GM19455 (cell line): ENCODE measurements around the gene PLCB3.

Experiments
- ATAC-seq: cut with Tn5 transposase; IDR thresholded peaks from one replicate; pipeline ENCODE4 v1.9.1; 2021; ENCODE audit not compliant: unreplicated experiment

Gene PLCB3

DNA sequence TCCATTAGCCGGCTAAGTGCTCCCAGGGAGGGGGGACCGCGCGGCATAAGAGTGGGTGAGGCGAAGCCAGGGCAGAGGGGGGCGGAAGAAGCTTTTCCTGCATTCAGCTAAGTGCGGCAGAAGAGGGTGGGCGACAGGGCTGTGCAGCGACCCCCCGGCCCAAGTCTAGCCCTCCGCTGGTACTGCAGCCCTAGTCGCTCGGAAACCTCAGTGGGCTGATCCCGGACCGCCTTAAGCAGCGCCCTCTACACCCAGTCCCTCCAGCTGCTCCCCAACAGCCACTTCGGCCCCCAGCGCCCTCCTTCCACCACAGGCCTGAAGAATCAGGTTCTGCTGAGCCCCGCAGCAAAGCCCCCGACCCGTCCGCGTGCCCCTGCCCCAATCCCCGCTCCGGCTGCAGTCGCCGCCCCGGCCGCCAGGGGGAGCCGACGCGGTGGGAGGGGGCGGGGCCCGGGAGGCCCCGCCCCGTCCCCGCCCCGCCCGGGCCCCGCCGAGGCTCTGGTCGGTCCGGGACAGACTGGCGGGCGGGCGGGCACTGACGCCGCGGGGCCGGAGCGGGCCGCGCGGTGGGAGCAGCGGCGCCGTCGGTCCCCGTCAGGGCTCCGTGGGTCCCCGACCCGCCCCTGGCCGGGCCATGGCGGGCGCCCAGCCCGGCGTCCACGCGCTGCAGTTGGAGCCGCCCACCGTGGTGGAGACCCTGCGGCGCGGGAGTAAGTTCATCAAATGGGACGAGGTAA, at the start of gene PLCB3:
Gene PLCB3, plus strand, starts transcription at position 515 of the 737 bp plus-strand sequence. Its CDS starts 120 bp downstream, at position 635.
- no peak for ATAC-seq

GRCh38 chr11:64201543-64201942, 49.8 kb upstream of the PLCB3 start:
- no peak for ATAC-seq

GRCh38 chr11:64202992-64203391, 48.3 kb upstream of the PLCB3 start:
- no peak for ATAC-seq

- ATAC-seq: no peak
These were observed 47.8 kb upstream of the PLCB3 start for GRCh38 chr11:64203421-64204079.

GRCh38 chr11:64204080-64204440, 47.3 kb upstream of the PLCB3 start:
- no peak for ATAC-seq

DNA sequence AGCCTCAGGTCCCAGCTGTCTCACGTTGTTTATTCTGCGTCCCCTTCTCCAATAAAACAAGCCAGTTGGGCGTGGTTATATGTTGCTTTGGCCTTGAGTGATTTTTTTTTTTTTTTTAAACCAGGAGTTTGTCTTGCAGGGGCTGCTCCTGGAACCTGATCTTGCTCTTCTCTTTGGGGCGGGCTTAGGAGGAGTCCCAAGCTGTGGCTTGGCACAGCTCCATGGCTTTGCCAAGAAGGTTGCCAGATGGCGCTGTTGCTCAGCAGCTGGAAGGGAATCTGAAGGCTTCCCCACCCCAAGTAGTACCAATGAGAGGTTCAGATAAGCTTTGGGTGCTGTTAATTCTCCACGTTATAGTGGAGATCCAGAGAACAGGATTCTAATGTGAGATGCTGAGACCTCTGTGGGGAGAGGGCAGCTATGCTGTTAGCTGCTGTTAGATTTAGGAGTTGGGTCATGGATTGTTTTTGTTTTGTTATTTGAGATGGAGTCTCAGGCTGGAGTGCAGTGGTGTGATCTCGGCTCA, 46.8 kb upstream of the PLCB3 start:
- no peak for ATAC-seq

DNA sequence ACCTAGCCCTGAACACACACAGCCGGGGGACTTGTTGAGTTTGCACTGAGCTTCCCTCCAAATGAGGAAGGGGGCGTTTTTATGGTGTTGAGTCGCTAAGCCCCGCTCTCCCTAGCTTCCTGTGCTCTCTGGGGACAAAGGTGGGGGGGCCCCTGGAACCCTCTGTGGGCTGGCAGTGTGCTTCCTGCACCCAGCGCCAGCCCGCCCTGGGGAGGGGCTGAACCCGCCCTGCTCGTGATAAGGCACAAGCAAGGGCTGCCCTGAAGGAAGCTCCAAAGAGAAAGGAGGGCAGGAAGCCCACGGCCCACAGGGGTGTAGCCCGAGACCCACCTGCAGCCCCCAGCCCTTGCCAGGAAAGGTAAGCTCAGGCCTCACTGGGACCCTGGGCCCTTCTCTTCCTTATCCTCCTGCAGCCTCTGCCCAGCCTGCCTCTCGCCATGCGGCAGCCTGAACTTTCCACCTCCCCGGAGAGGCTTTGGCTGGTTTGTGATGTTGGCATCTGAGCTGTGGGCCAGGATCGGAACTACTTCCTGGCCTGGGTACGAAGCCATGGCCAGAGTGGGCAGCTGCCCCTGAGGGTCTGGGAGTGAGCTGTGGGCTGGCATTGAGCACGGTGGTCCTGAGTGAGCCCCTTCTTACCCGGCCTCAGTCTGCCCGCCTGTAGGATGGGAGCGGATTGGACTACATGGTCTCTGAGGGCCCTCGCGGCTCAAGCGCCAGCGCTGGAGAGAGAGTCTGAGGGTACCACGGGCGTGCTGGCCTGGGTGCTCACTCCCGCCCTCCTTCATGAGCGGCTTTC, 44.7 kb upstream of the PLCB3 start, which contains the start of gene FERMT3:
Gene FERMT3, plus strand, starts transcription at position 265 of the 799 bp plus-strand sequence. CDS start 644 bp downstream, outside the sequence.
- no peak for ATAC-seq

DNA sequence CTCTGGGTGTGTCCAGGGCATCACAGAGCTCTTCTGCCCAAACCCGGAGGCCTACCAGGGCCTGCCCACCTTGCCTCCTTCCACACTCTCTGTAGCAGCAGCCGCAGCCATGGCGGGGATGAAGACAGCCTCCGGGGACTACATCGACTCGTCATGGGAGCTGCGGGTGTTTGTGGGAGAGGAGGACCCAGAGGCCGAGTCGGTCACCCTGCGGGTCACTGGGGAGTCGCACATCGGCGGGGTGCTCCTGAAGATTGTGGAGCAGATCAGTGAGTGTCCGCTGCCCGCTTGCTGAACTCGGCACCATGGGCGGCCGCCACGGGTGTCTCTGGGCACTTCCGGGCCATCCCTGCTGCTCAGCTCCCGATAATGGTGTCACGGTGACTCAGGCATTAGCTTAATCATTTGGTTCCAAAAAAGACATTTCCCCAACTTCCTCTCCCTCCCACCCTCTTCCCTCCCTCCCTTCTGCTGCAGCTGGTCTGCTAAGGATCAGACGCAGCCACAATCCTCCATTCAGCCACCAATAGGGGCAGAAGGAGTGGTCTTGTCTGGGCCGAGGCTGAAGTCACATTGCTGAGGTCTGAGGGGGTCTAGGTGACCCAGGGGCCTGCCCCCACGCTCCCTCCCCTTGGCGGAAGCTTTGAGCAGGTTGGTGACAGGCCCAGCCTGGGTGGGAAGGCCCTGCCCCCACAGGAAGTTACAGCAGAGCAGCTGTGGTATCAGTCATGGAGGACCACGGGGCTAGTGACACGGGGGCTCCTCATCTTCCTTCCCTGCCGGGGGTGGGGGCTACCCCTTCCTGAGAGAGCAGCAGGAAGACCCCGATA, 43.9 kb upstream of the PLCB3 start:
- peak; percentile 60 for ATAC-seq

GRCh38 chr11:64208086-64208795, 43.1 kb upstream of the PLCB3 start:
- peak; percentile 2 for ATAC-seq

DNA sequence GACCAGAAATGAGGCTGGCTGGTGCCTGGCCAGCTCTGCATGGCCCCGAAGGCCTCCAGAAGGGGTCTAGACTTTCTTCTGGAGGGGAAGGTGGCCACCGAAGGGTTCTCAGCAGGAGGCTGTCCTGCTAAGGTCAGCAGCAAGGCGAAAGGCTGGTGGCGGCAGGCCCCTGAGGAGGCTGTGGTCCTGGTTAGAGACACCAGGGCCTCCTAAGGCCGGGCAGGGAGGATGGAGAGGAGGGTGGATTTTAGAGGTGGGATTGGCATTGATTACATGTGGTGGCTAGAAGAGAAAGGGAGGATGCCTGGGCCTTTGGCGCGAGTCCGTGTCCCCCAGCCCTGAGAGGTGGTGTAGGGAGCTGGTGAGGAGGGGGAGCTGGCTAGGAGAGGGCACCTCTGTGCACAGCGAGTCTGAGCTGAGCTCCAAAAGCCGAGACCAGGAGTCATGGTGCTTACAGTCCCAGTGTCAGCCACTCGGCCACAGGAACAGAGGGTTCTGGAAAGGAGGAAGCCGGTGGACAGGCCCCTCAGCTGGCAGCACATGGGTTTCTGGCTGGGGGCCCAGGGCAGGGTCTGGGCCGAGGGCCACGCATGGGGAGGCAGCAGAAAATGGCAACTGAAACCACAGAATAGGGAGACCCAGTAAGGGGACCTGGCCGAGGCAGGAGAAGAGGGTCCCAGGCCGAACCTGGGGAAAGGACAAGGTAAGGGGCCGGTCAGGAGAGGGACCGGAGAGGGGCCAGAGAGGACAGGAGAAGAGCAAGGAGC, 42.4 kb upstream of the PLCB3 start:
- no peak for ATAC-seq

- ATAC-seq: no peak
These were observed 41.8 kb upstream of the PLCB3 start for GRCh38 chr11:64209563-64209843.

GRCh38 chr11:64210301-64211020, 40.9 kb upstream of the PLCB3 start:
- ATAC-seq: no peak

GRCh38 chr11:64211181-64211872, 40.0 kb upstream of the PLCB3 start:
- no peak for ATAC-seq

DNA sequence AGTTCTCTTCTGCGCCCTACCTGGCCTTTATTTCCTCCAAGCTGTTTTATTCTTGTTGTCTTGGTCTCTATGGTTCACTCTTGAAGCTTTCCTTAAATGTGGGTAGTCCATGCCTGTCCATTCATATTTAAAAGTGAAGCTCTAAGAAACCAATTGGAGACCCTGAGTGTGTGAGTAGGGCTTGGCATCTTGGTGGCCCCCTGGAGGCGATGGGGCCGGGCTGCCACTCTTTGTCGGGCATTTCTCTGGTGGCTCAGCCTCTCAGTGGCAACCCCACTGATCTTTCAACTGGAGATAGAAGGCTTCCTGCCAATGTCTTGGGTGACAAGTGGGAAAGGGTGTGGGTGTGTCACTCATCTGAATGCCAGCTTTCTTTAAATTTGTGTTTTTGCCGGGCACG, 34.5 kb upstream of the PLCB3 start:
- no peak for ATAC-seq

GRCh38 chr11:64218628-64219353, 32.5 kb upstream of the PLCB3 start:
- no peak for ATAC-seq

DNA sequence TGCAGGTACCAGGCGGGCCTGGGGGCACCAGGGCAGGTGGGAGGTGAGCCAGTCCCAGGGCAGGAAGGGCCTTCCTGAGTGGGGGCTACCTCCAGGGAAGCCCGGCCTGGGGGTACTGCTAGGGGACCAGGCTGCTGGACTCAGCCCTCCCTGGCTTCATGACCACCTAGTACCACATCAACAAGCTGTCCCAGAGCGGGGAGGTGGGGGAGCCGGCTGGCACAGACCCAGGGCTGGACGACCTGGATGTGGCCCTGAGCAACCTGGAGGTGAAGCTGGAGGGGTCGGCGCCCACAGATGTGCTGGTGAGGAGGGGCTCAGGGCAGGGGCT, 32.0 kb upstream of the PLCB3 start:
- ATAC-seq: no peak

DNA sequence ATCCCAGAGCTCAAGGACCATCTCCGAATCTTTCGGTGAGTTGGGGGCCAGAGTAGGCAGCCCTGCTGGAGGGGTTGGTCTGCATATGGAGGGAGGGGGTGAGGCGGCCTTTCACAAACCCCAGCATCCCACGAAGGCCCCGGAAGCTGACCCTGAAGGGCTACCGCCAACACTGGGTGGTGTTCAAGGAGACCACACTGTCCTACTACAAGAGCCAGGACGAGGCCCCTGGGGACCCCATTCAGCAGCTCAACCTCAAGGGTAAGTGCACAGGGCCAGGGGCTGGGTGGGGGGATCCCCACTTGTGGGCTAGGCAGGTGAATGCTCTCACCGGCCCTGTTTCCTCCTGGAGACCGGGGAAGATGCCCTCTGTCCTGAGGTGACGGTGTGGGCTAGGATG, 31.6 kb upstream of the PLCB3 start:
- no peak for ATAC-seq

DNA sequence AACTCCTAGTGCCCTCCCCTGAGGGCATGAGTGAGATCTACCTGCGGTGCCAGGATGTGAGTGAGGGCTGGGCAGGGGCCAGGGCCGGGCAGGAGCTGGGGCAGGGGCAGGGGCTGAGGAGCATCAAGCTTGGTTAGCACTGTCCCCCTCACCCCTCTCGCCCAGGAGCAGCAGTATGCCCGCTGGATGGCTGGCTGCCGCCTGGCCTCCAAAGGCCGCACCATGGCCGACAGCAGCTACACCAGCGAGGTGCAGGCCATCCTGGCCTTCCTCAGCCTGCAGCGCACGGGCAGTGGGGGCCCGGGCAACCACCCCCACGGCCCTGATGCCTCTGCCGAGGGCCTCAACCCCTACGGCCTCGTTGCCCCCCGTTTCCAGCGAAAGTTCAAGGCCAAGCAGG, 31.1 kb upstream of the PLCB3 start:
- ATAC-seq: no peak
